Myocyte (in vitro differentiated cells): ENCODE results near the gene ESPL1. TPM values are rescaled to one million over a fixed set of nuclear protein-coding genes. Genes with fewer than 3 reads are reported as not detected.

Experiments used
- DNase-seq: peaks from one replicate; pipeline ENCODE4 v3.0.0-alpha.2; 2012; ENCODE audit warnings: low read depth
- total RNA-seq: library from RNA; depleted of rRNA; stranded (reverse); fragments of >200 nt; gene quantifications from 2 replicates; pipeline ENCODE4 v1.2.3, GENCODE V29; 2014

ESPL1 gene
- total RNA-seq, 1 donor from 2014 or later, result 0.53 TPM

DNA sequence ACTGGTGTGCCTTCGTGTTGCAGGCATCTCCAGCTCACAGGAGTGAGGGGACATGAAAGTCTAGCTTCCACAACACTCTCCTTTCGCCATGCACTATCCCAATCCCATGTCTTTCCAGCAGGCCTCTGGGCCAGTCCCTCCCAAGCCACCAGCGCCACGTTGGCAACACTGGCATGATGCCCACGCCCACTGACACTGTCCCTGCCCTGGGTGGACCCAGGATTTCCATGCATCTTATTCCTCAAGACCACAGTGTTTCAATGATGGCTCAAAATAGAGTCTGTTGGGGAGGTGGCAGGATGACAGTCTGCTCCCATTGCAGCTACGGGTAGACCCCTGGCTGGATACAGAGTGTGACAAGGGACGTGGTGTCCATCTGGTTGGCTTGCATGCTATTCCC lies 65.7 kb downstream of the ESPL1 start:
- DNase-seq, result no peak

DNA sequence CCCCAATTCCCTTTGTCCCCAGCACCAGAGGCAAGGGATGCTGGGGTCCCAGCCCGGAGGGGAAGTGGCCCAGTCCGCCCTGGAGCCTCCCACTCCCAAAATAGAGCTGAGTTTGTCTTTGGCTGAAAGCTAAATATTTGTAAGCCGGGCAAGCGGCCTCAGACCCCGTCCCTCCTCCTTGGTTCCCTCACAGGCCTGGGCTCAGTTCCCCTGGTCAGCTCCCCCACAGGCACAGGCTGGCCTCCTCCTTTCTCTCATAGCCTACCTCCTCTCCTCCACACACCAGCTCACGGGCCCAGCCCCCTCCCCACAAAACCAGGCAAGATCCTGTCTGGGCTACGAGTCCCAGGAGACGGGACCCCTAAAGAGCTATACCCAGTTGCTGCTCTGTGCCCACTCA lies 66.7 kb downstream of the ESPL1 start:
- DNase-seq, result no peak

DNA sequence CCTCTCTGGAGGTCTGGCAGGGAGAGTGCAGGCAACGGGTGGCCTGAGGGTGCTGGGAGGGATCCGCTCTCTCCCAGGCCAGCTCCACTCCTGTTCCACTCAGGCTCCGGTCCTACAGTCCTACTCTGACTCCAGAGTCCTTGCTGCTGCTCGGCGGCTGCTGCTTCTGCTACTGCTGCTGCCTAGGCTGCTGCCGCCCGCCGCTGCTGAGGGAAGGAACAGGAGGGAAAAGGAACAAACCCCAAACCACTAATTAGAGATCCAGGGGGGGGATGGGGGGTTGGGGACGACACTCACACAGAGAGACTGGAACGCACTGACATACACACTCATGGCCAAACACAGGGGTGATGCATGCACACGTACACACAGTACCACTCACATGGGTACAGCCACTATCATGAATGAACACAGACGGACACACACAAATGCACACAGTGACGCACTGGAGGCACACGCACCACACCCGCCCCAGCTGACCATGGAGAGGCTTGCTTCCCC lies 68.1 kb downstream of the ESPL1 start, which contains the start of gene SP7:
Gene SP7 (minus strand): TSS at position 174 of the 501 bp plus-strand sequence. CDS start 708 bp downstream, outside the sequence.
- DNase-seq, result no peak

DNA sequence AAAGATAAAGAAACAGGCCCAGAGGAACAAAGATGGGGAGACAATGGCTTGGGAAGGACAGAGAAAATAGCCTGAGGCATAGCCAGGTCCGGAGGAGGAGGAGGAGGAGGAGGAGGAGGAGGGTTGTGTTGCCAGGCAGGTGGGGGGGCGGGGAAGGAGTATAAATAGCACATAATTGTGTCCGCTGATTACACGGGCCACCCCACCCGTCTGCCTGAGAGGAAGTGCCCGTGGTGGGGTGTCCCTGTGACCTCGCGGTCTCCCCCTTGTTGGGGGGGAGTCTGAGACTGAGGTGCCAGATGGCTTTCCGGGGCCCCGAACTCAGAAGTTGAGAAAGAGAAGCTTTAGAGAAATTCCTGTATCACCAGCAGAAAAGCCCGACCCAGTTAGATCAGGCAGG lies 69.9 kb downstream of the ESPL1 start:
- DNase-seq, result no peak

DNA sequence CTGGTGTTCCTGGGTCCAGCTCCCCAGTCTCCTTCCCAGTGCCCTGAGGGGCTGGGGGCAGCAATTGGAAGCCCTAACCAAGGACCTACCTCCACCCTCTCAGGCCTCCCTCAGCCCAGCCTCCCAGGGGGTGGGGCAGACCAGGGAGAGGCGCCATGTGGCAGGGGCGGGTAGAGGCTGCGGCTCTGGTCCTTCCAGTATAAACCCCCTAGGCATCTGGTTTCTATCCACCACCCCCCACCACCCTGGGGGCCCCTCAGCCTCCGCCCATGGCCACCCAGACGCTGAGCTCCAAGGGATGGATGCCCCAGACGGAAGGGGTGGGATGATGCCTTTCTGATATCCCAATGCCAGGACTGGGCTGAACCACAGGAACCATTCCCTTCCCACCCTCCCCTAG lies 70.8 kb downstream of the ESPL1 start:
- no peak for DNase-seq

DNA sequence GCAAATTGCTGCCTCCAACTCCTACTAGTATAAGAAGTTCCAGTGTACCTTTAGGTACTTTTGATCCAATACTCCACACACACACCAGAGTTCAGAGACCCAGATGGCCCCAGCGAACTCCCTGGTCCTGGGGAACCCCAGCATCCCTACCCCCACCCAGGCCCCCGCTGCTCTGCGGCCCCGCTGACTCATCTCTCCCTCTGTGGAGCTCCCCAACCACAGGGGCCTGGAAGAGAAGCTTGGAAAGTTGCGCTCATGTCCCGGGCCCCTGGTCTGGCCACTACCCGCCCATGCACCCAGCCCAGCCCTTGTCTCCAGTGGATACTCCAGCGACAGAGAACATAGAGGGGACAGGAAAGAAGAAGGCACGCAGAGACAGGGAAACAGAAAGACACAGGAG lies 72.3 kb downstream of the ESPL1 start:
- DNase-seq, result no peak

Other genes starting within 250 kb of the ESPL1 start
- 43.8 and 59.8 TPM in 2 replicates for gene TNS2, start 218.2 kb upstream of the ESPL1 start, total RNA-seq
- gene SPRYD3, start 188.9 kb upstream of the ESPL1 start, total RNA-seq, result 25.7 and 35.7 TPM in 2 replicates
- 42.5 and 49.8 TPM in 2 replicates for gene IGFBP6, start 170.6 kb upstream of the ESPL1 start, total RNA-seq
- gene SOAT2, start 164.8 kb upstream of the ESPL1 start, total RNA-seq, result not detected in 2 replicates
- gene ZNF740, start 87.6 kb upstream of the ESPL1 start, total RNA-seq, result 7.4 and 9.2 TPM in 2 replicates
- 5.6 and 15.5 TPM in 2 replicates for gene CSAD, start 87.4 kb upstream of the ESPL1 start, total RNA-seq
- gene ITGB7, start 61.0 kb upstream of the ESPL1 start, total RNA-seq, result 0.16 and 0.32 TPM in 2 replicates
- 15.4 and 22.7 TPM in 2 replicates for gene RARG, start 36.1 kb upstream of the ESPL1 start, total RNA-seq
- gene PFDN5, start 27.2 kb downstream of the ESPL1 start, total RNA-seq, result 253 and 294 TPM in 2 replicates
- gene MYG1, start 31.4 kb downstream of the ESPL1 start, total RNA-seq, result 40.9 and 42.8 TPM in 2 replicates
- gene AAAS, start 53.3 kb downstream of the ESPL1 start, total RNA-seq, result 63.6 and 74.1 TPM in 2 replicates
- gene SP7, start 68.1 kb downstream of the ESPL1 start, total RNA-seq, result not detected in 2 replicates
- 28.9 and 35.6 TPM in 2 replicates for gene SP1, start 111.9 kb downstream of the ESPL1 start, total RNA-seq
- not detected in 2 replicates for gene AMHR2, start 155.6 kb downstream of the ESPL1 start, total RNA-seq
- gene PRR13, start 173.4 kb downstream of the ESPL1 start, total RNA-seq, result 45.8 and 48.3 TPM in 2 replicates
- 141 and 158 TPM in 2 replicates for gene PCBP2, start 183.8 kb downstream of the ESPL1 start, total RNA-seq
- 17.0 and 25.5 TPM in 2 replicates for gene MAP3K12, start 231.2 kb downstream of the ESPL1 start, total RNA-seq
- 23.7 and 30.0 TPM in 2 replicates for gene TARBP2, start 233.0 kb downstream of the ESPL1 start, total RNA-seq
- gene NPFF, start 239.2 kb downstream of the ESPL1 start, total RNA-seq, result not detected in 2 replicates